Osteocyte (in vitro differentiated cells): Measurements from ENCODE around the gene ARGFX. TPM values are rescaled to one million over a fixed set of nuclear protein-coding genes. Genes with fewer than 3 reads are reported as not detected.

ENCODE experiments used
- DNase-seq: peaks from one replicate; pipeline ENCODE4 v3.0.0; 2021; ENCODE audit warnings: mixed read lengths; ENCODE audit not compliant: unreplicated experiment; ENCODE audit errors: extremely low spot score
- H3K27ac Mint-ChIP-seq: one replicate; pipeline ENCODE4 v1.8.0; 2021; ENCODE audit warnings: mild to moderate bottlenecking, mixed read lengths; ENCODE audit not compliant: unreplicated experiment
- H3K27me3 Mint-ChIP-seq: one replicate; pipeline ENCODE4 v1.8.0; 2021; ENCODE audit warnings: mixed read lengths; ENCODE audit not compliant: unreplicated experiment
- H3K36me3 Mint-ChIP-seq: one replicate; pipeline ENCODE4 v1.8.0; 2021; ENCODE audit warnings: mixed read lengths; ENCODE audit not compliant: unreplicated experiment
- H3K4me1 Mint-ChIP-seq: one replicate; pipeline ENCODE4 v1.8.0; 2021; ENCODE audit warnings: mixed read lengths; ENCODE audit not compliant: unreplicated experiment
- H3K4me3 Mint-ChIP-seq: one replicate; pipeline ENCODE4 v1.8.0; 2021; ENCODE audit warnings: mild to moderate bottlenecking, moderate library complexity, mixed read lengths; ENCODE audit not compliant: unreplicated experiment
- H3K9me3 Mint-ChIP-seq: one replicate; pipeline ENCODE4 v1.8.0; 2021; ENCODE audit warnings: mixed read lengths; ENCODE audit not compliant: unreplicated experiment
- CTCF ChIP-seq: fragments of 200-600 bp; sonication (generic); IDR thresholded peaks from 2 replicates; pipeline ENCODE4 v1.5.0; 2021; ENCODE audit warnings: antibody characterized with exemption, mild to moderate bottlenecking, moderate library complexity
- long read RNA-seq: library from polyadenylated mRNA; unstranded; transcript quantifications from one replicate; pipeline ENCODE4 v2.0.0, GENCODE V29; 2021
- total RNA-seq: library from RNA; stranded (reverse); gene quantifications from 2 replicates; pipeline ENCODE4 v1.2.1, GENCODE V29; 2021

The ARGFX gene
- total RNA-seq: not detected in 2 replicates
- long read RNA-seq: 0 reads

- Mint-ChIP-seq H3K27ac (no peak within 1 kb of the TSS), H3K36me3 (no peaks in the 10 kb centered on the region), H3K9me3 (no peaks in the 10 kb centered on the region), H3K4me1 (no peaks in the 10 kb centered on the region), H3K27me3 (peaks cover 3% of the 10 kb centered on the region), H3K4me3 (no peak within 1 kb of the TSS)
- no peak for DNase-seq
- no peak for TF ChIP-seq CTCF
Measured at GRCh38 chr3:121567649-121568048, at the start of gene ARGFX. TSS of gene ARGFX (plus strand) at chr3:121567949. CDS start at chr3:121570714, 2,765 bp downstream.

- peaks cover 16% of the 10 kb centered on the region for H3K4me1 Mint-ChIP-seq
- no peak for DNase-seq
- no peak overlapping the region for H3K4me3 Mint-ChIP-seq
- H3K27ac Mint-ChIP-seq: peak overlapping the region; percentile 70
- TF ChIP-seq CTCF: no peak
- H3K27me3 Mint-ChIP-seq: no peaks in the 10 kb centered on the region
- peaks cover 15% of the 10 kb centered on the region for H3K9me3 Mint-ChIP-seq
- peaks cover 8% of the 10 kb centered on the region for H3K36me3 Mint-ChIP-seq
Measured at GRCh38 chr3:121517953-121518655, 49.6 kb upstream of the ARGFX start.

DNA sequence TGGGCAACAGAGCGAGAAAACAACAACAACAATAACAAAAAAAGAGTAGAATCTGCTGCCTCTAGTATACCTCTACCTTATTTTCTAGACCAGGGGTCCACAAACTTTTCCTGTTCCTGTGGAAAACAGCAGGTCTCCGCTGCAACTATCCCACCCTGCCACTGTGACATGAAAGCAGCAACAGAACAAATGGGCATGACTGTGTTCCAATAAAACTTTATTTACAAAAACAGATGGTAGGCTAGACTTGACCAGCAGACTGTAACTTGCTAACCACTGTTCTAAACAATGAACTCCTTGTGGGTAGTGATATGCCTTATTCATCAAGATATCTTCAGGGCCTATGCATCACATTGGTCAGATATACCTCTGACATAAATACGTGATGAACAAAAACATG lies 47.2 kb upstream of the ARGFX start:
- peaks cover 11% of the 10 kb centered on the region for H3K9me3 Mint-ChIP-seq
- H3K36me3 Mint-ChIP-seq: peaks cover 8% of the 10 kb centered on the region
- no peak overlapping the region for H3K27ac Mint-ChIP-seq
- no peak for DNase-seq
- no peak overlapping the region for H3K4me3 Mint-ChIP-seq
- TF ChIP-seq CTCF: no peak
- H3K4me1 Mint-ChIP-seq: peaks cover 16% of the 10 kb centered on the region
- H3K27me3 Mint-ChIP-seq: no peaks in the 10 kb centered on the region

DNA sequence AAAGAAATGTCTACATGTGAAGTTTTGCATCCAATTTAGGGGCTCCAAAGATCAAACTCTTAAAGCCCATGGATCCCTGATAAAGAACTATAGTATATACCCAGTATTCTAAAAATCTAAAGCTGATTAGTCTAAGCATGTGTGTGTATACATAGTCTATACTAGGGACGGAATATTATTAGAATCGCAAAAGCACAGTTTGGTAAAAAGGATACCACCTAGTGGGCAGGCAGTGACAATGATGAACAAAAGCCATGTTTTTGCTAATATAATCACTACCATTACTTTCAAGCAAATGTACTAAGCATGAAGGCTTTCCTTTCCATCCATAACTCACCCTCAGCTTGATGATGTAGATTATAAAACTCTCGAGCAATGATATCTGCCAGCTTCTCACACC lies 38.4 kb upstream of the ARGFX start:
- DNase-seq: no peak
- H3K4me1 Mint-ChIP-seq: no peaks in the 10 kb centered on the region

GRCh38 chr3:121531269-121531668 lies 36.5 kb upstream of the ARGFX start:
- no peak overlapping the region for H3K27ac Mint-ChIP-seq
- H3K27me3 Mint-ChIP-seq: no peaks in the 10 kb centered on the region
- no peak for TF ChIP-seq CTCF
- no peaks in the 10 kb centered on the region for H3K36me3 Mint-ChIP-seq
- H3K9me3 Mint-ChIP-seq: no peaks in the 10 kb centered on the region
- no peaks in the 10 kb centered on the region for H3K4me1 Mint-ChIP-seq
- H3K4me3 Mint-ChIP-seq: no peak overlapping the region
- DNase-seq: no peak

More for the DNA sequence above, 38.4 kb upstream of the ARGFX start:
- TF ChIP-seq CTCF: peak; percentile 66
- Mint-ChIP-seq H3K4me3 (no peak overlapping the region), H3K9me3 (no peaks in the 10 kb centered on the region), H3K27ac (no peak overlapping the region), H3K27me3 (no peaks in the 10 kb centered on the region), H3K36me3 (no peaks in the 10 kb centered on the region)
